LNCaP clone FGC (cell line): ENCODE measurements around the gene DCBLD1.

Experiments
- DNase-seq: peaks from one replicate; pipeline ENCODE4 v3.0.0-alpha.2; 2011; ENCODE audit warnings: low read depth
- H3K4me3 ChIP-seq: 2 replicates; pipeline ENCODE4 v1.5.1; 2011; ENCODE audit warnings: mild to moderate bottlenecking, low read depth, low read length, control low read depth
- TF ChIP-seq, protein P1 (sequence below): IDR thresholded peaks from 2 replicates; pipeline ENCODE4 v1.5.1; 2012; ENCODE audit warnings: mild to moderate bottlenecking; ENCODE audit not compliant: control insufficient read depth, insufficient read depth; ENCODE audit errors: extremely low read depth

DCBLD1 gene

DNA sequence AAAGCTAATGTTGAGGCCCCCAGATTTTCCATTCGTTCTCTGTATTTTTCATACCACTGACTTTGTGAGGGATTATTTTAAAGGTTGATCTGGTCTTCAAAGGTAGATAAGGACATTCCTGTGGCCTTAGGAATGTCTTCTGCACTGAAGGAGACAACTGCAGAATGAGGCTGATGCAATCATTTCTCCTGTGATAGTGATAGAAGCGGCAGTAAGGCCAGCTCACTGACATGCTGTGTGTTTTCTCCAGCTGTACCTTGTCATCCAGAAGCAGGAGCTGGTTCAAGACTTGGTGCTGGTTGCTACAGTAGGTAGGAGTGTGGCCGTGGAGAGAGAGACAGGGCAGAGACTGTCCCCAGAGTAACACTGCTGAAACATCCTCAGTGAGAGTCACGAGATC, 53.8 kb downstream of the DCBLD1 start:
- H3K4me3 ChIP-seq: no peak overlapping the region
- DNase-seq: no peak
- TF ChIP-seq, protein P1, sequence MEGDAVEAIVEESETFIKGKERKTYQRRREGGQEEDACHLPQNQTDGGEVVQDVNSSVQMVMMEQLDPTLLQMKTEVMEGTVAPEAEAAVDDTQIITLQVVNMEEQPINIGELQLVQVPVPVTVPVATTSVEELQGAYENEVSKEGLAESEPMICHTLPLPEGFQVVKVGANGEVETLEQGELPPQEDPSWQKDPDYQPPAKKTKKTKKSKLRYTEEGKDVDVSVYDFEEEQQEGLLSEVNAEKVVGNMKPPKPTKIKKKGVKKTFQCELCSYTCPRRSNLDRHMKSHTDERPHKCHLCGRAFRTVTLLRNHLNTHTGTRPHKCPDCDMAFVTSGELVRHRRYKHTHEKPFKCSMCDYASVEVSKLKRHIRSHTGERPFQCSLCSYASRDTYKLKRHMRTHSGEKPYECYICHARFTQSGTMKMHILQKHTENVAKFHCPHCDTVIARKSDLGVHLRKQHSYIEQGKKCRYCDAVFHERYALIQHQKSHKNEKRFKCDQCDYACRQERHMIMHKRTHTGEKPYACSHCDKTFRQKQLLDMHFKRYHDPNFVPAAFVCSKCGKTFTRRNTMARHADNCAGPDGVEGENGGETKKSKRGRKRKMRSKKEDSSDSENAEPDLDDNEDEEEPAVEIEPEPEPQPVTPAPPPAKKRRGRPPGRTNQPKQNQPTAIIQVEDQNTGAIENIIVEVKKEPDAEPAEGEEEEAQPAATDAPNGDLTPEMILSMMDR: no peak

DNA sequence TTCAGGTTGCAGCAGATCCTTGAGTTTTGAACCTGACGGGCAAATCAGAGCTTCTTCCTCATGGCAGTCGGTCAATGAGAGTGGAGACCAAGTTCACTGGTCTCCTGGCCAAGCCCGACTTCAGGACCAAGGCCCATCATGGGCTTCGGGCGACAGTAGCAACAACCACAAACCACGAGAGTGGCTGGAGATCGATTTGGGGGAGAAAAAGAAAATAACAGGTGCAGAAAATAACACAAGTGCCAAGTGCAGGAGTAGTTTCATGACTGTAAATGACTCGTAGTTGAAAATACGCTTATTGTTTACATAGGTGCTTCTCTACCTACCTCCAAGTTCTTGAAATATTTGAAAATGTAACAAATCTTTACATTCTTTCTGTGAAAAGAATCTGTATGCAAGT, 56.1 kb downstream of the DCBLD1 start:
- no peak overlapping the region for H3K4me3 ChIP-seq
- TF ChIP-seq, protein P1: no peak
- DNase-seq: no peak

DNA sequence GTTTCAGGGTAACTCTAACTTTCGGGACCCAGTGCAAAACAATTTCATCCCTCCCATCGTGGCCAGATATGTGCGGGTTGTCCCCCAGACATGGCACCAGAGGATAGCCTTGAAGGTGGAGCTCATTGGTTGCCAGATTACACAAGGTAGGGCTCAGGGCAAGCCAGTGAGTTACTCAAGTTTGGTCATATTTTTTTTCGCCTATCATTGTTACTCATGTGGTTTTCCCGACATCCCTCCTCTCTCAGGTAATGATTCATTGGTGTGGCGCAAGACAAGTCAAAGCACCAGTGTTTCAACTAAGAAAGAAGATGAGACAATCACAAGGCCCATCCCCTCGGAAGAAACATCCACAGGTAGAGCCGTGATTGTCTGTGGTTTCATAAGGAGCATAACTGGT, 58.2 kb downstream of the DCBLD1 start:
- H3K4me3 ChIP-seq: no peak overlapping the region
- TF ChIP-seq, protein P1: no peak
- DNase-seq: no peak

DNA sequence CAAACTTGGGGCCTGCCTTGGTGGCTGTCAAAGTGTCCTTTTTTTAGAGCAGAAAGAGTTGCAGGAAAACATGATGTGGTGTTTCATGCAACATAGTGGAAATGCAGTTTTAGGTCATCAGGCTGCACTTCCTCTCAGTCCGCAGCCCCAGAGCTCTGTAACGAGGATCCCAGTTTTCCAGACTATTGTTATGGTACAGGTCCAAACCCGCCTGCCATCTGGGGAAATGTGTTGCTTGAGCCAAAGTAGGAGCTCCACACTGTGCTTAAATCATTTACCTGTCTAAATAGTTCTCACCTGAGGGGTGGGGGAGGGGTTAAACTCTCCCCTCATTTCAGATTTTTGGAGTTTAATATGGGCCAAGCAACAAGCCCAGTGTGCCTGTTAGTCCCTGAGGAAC, 60.0 kb downstream of the DCBLD1 start:
- TF ChIP-seq, protein P1: no peak
- no peak overlapping the region for H3K4me3 ChIP-seq
- no peak for DNase-seq

DNA sequence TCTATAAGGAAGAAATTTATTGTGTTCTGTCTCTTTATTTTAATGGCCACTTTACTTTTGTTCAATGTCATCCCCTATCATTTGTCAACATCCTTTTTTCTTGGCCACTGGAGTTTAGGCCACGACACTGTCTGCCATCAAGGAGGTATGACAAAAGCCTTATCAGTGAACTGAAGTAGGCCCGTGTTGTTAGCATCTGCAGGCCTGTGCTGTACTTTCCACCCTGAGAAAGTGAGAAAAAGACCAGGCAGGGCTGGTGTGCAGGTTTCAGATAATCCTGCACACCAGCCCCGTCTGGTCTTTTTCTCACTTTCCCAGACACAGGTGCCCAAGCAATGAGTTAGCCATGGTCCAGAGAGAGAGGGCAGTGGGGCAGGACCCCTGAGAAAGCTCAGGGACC, 62.2 kb downstream of the DCBLD1 start:
- H3K4me3 ChIP-seq: no peak overlapping the region
- TF ChIP-seq, protein P1: no peak
- DNase-seq: no peak

DNA sequence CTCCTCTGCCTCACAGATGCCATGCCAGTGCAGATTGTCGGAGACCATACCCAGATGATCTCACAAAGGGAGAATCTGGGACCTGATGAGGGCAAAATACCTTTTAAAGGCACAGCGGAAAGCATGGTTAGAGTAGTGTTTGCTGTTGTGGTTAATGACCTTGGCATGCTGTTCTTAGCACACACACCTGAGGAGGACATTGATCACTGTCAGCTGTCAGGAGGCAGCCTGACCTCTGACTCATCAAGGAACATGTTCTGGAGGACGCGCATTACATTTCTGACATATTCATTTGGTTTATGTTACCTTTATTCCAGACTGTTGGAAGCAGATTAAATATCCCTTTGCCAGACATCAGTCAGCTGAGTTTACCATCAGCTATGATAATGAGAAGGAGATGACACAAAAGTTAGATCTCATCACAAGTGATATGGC, 62.7 kb downstream of the DCBLD1 start:
- TF ChIP-seq, protein P1: no peak
- no peak overlapping the region for H3K4me3 ChIP-seq
- DNase-seq: no peak

DNA sequence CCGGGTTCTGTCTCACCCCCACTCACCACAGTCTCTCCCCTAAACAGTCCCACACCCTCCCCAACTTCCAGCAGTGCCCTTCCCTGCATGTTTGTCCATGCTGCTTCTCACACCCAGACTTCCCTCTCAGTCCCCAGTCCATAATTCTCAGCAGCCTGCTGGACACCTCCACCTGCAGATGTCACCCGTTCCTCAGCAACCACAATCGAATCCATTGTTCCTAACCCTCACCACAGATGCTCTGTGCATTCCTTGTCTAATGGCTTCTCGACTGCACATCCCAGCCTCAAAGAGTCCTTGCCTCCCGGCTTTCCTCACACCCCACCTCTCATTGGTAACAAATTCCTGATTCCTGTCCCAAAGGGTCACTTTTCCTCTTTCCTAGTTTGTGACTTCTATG, 64.2 kb downstream of the DCBLD1 start:
- no peak for DNase-seq
- H3K4me3 ChIP-seq: no peak overlapping the region
- TF ChIP-seq, protein P1: no peak
